PC-3 (cell line): ENCODE measurements around the gene MTA3.
"Not testable (repeated sequence)": the region's sequence is repeated elsewhere in the genome, so short reads cannot be mapped to it uniquely, and the experiment has no call there.

Source experiments
- CTCF ChIP-seq: fragments of 300-600 bp; sonication (generic); conservative IDR thresholded peaks from 2 replicates; pipeline ENCODE4 v1.5.1; 2017; ENCODE audit warnings: antibody characterized with exemption, low read depth, mild to moderate bottlenecking, low read length
- EZH2phosphoT487 ChIP-seq: fragments of 300-600 bp; sonication (generic); IDR thresholded peaks from 2 replicates; pipeline ENCODE4 v1.6.1; 2018; ENCODE audit warnings: mild to moderate bottlenecking, antibody characterized with exemption, low read length, borderline replicate concordance

- TF ChIP-seq CTCF, EZH2phosphoT487: not testable (repeated sequence)
Observed at GRCh38 chr2:42642371-42642770, 73.9 kb downstream of the MTA3 start.
